ENCODE measurements around the gene PTPN2.
"Not testable (repeated sequence)": the region's sequence is repeated elsewhere in the genome, so short reads cannot be mapped to it uniquely, and the experiment has no call there.

Gene PTPN2

GRCh38 chr18:12906119-12906518 is 22.1 kb upstream of the PTPN2 start (continued):
- TF ChIP-seq CREB5 (CRISPR knock-in tag; IDR thresholded peaks at IDR 0.05; ENCODE audit: low read depth) = no peak

- TF ChIP-seq CREB5 (CRISPR knock-in tag; IDR thresholded peaks at IDR 0.05; ENCODE audit: low read depth) (no peak), CSDC2 (CRISPR knock-in tag; IDR thresholded peaks at IDR 0.05) (no peak), ESRRG (CRISPR knock-in tag; IDR thresholded peaks at IDR 0.05) (no peak), TOX (CRISPR knock-in tag; IDR thresholded peaks at IDR 0.05; ENCODE audit: borderline replicate concordance) (no peak), GLIS3 (CRISPR knock-in tag; IDR thresholded peaks at IDR 0.05) (no peak), ARNTL (CRISPR knock-in tag; IDR thresholded peaks at IDR 0.05; ENCODE audit: borderline replicate concordance, low read depth) (no peak), ZFP3 (CRISPR knock-in tag; IDR thresholded peaks at IDR 0.05) (no peak), ZC3H10 (CRISPR knock-in tag; IDR thresholded peaks at IDR 0.05) (no peak), TCF4 (CRISPR knock-in tag; IDR thresholded peaks at IDR 0.05; ENCODE audit: borderline replicate concordance) (no peak), RARB (CRISPR knock-in tag; IDR thresholded peaks at IDR 0.05) (no peak), PPARA (CRISPR knock-in tag; IDR thresholded peaks at IDR 0.05; ENCODE audit: borderline replicate concordance) (no peak), ZNF565 (CRISPR knock-in tag; conservative IDR thresholded peaks at IDR 0.05; ENCODE audit: low read depth) (no peak), PATZ1 (CRISPR knock-in tag; IDR thresholded peaks at IDR 0.05; ENCODE audit: borderline replicate concordance) (no peak), SNAI2 (CRISPR knock-in tag; IDR thresholded peaks at IDR 0.05) (no peak)
- ATAC-seq = peak; percentile 30; the same call in 1 of the 3 replicates
Measured at GRCh38 chr18:12904012-12904516, 20.0 kb upstream of the PTPN2 start.

GRCh38 chr18:12901208-12901607 is 17.2 kb upstream of the PTPN2 start:
- not testable (repeated sequence) for ATAC-seq

- not testable (repeated sequence) for ATAC-seq
Measured at GRCh38 chr18:12896784-12897333, 12.8 kb upstream of the PTPN2 start.

- ATAC-seq = no peak
- no peak for TF ChIP-seq BACH2 (CRISPR knock-in tag; IDR thresholded peaks at IDR 0.05; ENCODE audit: borderline replicate concordance)
- TF ChIP-seq ZNF565 (CRISPR knock-in tag; conservative IDR thresholded peaks at IDR 0.05; ENCODE audit: low read depth) = no peak
- TF ChIP-seq ARNTL (CRISPR knock-in tag; IDR thresholded peaks at IDR 0.05; ENCODE audit: borderline replicate concordance, low read depth) = no peak
- no peak for TF ChIP-seq ZNF70 (CRISPR knock-in tag; IDR thresholded peaks at IDR 0.05)
- no peak for TF ChIP-seq ESRRG (CRISPR knock-in tag; IDR thresholded peaks at IDR 0.05)
- no peak for TF ChIP-seq RARB (CRISPR knock-in tag; IDR thresholded peaks at IDR 0.05)
- TF ChIP-seq TCF4 (CRISPR knock-in tag; IDR thresholded peaks at IDR 0.05; ENCODE audit: borderline replicate concordance) = no peak
- no peak for TF ChIP-seq ZFP30 (CRISPR knock-in tag; IDR thresholded peaks at IDR 0.05)
- TF ChIP-seq POU6F1 (CRISPR knock-in tag; IDR thresholded peaks at IDR 0.05; ENCODE audit: borderline replicate concordance, low read depth) = no peak
- TF ChIP-seq PATZ1 (CRISPR knock-in tag; IDR thresholded peaks at IDR 0.05; ENCODE audit: borderline replicate concordance) = no peak
- TF ChIP-seq CSRNP3 (CRISPR knock-in tag; IDR thresholded peaks at IDR 0.05) = no peak
- no peak for TF ChIP-seq PPARA (CRISPR knock-in tag; IDR thresholded peaks at IDR 0.05; ENCODE audit: borderline replicate concordance)
- no peak for TF ChIP-seq TOX (CRISPR knock-in tag; IDR thresholded peaks at IDR 0.05; ENCODE audit: borderline replicate concordance)
- TF ChIP-seq ISL1 (CRISPR knock-in tag; IDR thresholded peaks at IDR 0.05) = no peak
- no peak for TF ChIP-seq CSDC2 (CRISPR knock-in tag; IDR thresholded peaks at IDR 0.05)
- no peak for TF ChIP-seq GLIS3 (CRISPR knock-in tag; IDR thresholded peaks at IDR 0.05)
Measured at GRCh38 chr18:12895626-12896025, 11.6 kb upstream of the PTPN2 start.
